Measurements from ENCODE around the gene BACH1.
"Not testable (repeated sequence)": the region's sequence is repeated elsewhere in the genome, so short reads cannot be mapped to it uniquely, and the experiment has no call there.

The BACH1 gene

DNA sequence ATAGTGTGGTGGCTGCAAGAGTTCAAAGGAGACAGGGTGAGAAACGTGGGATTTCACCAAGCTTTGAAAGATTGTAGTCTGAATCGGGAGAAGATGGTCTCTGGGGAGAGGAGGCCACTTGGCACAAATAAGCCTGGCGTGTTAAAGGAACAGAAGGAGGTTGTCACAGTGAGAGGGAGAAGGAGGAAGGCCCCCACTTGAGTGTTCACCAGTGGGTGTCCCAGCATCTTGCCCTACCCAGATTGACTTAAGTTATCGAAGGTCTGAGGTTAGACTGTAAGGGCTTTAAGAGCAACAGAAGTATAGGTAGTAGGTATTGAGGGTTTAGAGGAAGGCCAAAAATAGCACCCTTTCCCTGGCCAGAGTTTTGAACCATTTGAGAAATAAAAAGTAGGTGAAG lies 48.0 kb downstream of the BACH1 start:
- DNase-seq (ENCODE audit: low spot score): no peak

GRCh38 chr21:29347274-29347681 lies 48.6 kb downstream of the BACH1 start:
- DNase-seq (ENCODE audit: low spot score): no peak

- no peak for DNase-seq (ENCODE audit: low spot score)
These were observed 51.0 kb downstream of the BACH1 start for GRCh38 chr21:29349702-29350101.

- DNase-seq (ENCODE audit: low spot score): no peak
These were observed 51.6 kb downstream of the BACH1 start for GRCh38 chr21:29350246-29350779.

- no peak for DNase-seq (ENCODE audit: low spot score)
These were observed 53.0 kb downstream of the BACH1 start for GRCh38 chr21:29351691-29352090.

DNA sequence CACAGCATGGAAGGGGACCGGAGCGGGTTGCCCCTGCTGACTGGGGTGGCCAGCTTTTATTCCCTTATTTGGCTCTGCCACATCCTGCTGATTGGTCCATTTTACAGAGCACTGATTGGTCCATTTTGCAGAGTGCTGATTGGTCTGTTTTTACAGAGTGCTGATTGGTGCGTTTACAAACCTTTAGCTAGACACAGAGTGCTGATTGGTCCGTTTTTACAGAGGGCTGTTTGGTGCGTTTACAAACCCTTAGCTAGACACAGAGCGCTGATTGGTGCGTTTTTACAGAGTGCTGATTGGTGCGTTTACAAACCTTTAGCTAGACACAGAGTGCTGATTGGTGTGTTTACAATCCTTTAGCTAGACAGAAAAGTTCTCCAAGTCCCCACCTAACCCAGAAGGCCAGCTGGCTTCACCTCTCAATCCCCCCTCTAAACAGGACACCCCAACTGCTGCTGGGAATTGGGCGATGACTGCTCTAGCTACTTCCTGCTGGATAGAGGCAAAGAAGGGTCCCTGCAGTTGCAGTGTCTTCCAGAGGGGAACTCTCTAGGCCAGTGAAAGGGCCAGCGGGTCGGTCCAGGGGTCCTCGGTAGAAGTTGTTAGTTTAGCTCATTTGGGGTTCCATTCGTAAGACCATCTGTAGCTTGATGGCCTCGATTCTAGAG lies 56.5 kb downstream of the BACH1 start:
- not testable (repeated sequence) for DNase-seq (ENCODE audit: low spot score)

DNA sequence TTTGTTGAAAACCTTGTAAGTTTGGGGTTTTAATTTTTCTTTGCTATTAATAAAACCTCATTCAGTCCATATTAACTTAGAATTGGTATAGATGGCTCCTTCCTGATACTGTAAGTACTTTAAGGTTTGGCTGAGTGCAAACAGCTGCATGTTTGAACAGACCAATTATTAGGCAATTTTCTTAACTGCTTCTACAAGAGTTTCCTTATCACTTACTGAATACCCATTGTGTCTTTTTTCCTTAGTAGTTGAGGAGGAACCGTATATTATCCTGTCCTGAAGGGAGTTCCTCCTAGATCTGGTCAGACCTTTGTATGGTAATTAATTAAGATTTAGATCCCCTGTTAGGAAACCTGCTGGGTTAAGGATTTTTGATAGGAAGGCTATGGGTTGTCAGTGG lies 57.6 kb downstream of the BACH1 start:
- DNase-seq (ENCODE audit: low spot score): not testable (repeated sequence)

GRCh38 chr21:29356810-29357209 lies 58.1 kb downstream of the BACH1 start:
- DNase-seq (ENCODE audit: low spot score): not testable (repeated sequence)

DNA sequence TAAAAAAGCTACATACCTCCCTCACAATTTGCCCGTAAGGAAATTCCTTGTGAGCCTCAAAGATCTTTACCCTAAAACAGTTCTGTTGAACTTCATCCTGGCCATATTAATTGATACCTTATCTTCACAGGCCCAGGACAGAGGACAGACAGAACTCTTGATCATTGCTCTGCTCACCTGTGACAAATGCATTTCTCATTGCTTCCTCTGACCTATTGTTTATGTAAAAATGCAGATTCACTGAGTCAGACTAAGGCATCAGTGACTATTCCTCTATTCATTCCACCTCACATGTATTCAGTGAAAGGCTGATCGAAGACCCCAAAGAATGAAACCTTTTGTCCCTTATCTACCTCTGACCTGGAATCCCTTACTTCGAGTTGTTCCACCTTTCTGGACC lies 61.0 kb downstream of the BACH1 start:
- DNase-seq (ENCODE audit: low spot score): no peak

DNA sequence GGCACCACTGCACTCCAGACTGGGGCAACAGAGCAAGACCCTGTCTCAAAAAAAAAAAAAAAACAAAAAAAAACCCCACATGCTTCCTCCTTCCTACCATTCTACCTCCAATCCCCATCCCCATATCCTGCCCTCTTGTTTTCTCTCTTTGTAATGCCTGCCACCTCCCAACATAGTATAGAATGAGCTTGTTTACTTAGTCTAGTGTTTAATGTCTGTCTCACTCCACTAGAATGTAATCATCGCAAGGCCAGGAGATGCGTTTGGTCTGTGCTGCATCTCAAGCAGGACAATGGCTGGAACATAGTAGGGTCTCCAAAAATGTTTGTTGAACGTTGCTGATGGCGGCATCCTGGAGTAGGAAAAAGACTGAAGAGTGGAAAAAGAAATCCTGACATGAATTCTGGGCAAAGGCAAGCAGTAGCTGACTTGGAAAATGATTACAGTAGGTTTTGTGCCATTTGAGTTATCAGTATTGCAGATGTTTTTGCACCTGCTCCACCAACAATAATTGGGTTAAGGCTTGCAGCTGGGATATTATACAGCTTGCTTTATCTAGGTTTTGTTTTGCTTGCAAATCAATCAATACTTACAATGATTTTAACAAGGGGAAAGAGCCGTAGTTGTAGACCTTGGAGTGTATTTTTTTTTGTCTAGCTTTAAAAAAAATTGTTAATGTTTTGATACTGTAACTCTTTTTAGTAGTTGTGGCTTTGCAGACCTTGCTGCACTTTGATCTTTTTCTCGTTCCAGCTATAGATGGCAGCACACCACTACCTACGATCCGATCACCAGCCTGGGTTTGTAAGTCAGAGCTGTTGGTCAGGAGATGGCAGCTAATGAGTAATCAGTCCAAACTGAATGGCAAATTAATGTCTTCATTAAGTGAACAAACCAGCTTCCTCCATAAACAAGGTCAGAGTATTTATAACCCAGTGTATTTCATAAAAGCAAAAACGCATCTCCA lies 62.4 kb downstream of the BACH1 start:
- no peak for DNase-seq (ENCODE audit: low spot score)

DNA sequence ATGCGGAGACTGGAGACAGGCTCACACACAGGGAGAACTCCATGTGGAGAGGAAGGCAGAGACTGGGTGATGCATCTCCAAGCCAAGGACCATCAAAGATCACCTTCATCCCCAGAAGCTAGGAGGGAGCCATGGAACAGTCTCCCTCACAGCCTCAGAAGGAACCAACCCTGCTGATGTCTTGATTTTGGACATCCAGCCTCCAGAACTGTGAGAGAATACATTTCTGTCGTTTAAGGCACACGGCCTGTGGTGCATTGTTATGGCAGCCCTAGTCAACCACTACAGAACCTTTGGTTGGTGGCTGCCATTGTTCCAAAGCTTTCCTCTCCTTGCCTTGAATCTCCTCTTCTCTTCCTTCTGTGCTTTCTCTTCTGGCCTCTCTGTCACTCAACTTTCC lies 64.0 kb downstream of the BACH1 start:
- no peak for DNase-seq (ENCODE audit: low spot score)

GRCh38 chr21:29365661-29366265 lies 67.0 kb downstream of the BACH1 start:
- no peak for DNase-seq (ENCODE audit: low spot score)

DNA sequence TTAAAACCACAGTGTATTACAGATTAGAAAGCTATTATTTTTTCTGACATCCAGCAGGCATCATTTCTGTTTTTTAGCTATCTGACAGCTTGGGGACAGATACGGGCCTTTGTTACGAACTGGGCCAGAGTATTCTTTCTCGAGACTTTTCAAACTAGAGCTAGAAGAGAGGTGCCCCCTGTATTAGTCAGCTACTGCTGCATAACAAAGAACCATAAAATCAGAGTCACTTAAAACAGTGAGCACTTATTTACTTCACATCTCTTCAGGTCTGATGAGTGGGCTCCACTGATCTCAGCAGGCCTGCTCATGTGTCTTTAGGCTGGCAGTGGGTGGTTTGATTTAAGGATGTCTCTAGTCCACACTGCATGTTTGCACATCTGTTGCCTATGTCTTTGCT lies 67.8 kb downstream of the BACH1 start:
- no peak for DNase-seq (ENCODE audit: low spot score)

GRCh38 chr21:29367335-29367734 lies 68.6 kb downstream of the BACH1 start:
- no peak for DNase-seq (ENCODE audit: low spot score)

GRCh38 chr21:29368906-29369305 lies 70.2 kb downstream of the BACH1 start:
- DNase-seq (ENCODE audit: low spot score): no peak

DNA sequence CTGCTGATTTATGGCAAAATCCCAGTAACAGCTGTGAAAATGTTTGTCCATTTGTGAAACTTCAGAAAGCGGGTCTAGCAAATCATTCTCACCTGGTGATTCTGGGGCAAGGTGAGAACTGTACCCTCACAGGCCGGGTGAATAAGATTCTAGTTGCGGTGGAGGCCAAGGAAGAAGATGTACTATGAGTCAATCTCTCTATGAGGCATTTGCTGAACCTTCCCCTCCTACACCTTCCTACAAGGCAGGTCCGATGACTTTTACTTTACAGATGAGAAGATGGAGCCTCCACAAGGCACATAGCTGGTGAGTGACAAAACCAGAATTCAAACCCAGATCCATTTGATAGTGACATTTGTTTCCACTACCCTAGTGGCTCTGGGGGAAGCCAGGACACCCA lies 72.7 kb downstream of the BACH1 start:
- DNase-seq (ENCODE audit: low spot score): no peak

- DNase-seq (ENCODE audit: low spot score): peak; percentile 76
These were observed 73.5 kb downstream of the BACH1 start for GRCh38 chr21:29372063-29372802.

- DNase-seq (ENCODE audit: low spot score): no peak
These were observed 75.8 kb downstream of the BACH1 start for GRCh38 chr21:29374481-29374880.

GRCh38 chr21:29376556-29376955 lies 77.8 kb downstream of the BACH1 start:
- peak; percentile 30 for DNase-seq (ENCODE audit: low spot score)

DNA sequence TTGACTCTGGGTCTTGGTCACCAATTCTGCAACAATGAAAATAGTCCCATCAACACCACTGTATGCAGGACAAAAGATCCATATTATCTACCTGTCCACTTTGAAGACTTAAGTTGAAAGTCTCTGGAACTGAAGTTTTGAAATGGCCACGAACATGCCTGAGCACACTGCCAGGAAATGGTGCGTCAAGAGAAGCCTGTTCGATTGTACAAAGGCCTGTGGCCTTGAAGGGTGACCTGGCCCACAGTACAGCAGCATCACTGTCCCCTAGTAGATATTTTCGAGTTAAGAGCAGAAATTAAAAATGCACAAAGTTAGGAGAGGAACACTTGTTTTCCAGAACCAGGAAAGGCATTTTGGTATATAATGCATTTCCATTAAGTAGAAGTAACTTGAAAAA lies 78.5 kb downstream of the BACH1 start:
- no peak for DNase-seq (ENCODE audit: low spot score)

DNA sequence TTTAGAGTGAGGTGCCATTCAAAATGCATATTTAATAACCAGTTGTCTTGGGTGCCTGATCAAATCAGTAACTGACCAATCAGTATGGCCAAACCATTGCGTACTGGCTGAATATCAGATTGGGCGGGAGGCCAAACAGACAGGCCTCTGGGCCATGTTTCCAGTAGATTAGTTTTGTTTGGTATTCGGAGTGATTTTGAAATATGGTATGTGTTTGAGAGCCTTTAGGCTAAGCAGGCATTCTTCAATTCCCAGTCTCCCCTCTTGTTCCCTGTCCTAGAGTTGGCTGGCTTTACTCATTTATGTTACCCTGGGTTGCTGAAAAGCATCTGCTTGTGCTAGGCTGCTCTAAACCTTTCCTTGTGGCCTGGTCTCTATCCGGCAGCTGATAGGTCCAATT lies 80.1 kb downstream of the BACH1 start:
- no peak for DNase-seq (ENCODE audit: low spot score)

DNA sequence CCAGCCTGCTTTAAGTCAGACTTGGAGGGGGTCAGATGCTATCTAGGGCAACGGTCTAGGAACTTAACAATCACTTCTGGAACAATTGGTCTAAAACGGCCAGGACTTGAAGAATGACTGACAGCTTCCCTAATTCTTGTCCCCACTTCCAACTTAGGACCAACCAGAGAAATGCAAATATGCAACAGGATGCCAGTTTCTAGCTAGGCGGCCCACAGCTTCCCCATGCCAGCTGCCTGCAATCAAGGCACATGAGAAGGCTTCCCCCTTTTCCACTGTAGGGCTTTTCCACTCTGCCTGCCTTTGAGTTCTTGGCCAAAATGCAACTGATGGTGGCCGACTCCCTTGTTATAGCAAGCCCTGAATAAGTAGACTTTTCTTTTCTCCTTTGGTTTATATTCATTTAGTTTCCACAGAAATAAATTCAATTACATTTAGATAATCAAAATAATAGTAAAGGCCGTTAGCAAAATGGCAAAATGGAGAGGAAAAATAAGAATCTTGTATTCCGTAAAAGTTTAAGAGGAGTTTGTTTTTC lies 80.9 kb downstream of the BACH1 start:
- no peak for DNase-seq (ENCODE audit: low spot score)

Data from COLO829 (cell line).